Endodermal cell (in vitro differentiated cells): ENCODE measurements around the gene RNF224. TPM values are rescaled to one million over a fixed set of nuclear protein-coding genes. Genes with fewer than 3 reads are reported as not detected.

ENCODE experiments used
- DNase-seq: peaks from one replicate; pipeline ENCODE4 v3.0.0-alpha.2; 2017
- H3K27ac ChIP-seq: 2 replicates; pipeline ENCODE4 v1.5.1; 2013; ENCODE audit warnings: mild to moderate bottlenecking, low read depth, low read length, moderate library complexity
- H3K27me3 ChIP-seq: 2 replicates; pipeline ENCODE4 v1.6.1; 2013; ENCODE audit warnings: mild to moderate bottlenecking, low read length, moderate library complexity; ENCODE audit not compliant: insufficient read depth, control insufficient read depth, poor library complexity, severe bottlenecking
- H3K36me3 ChIP-seq: 2 replicates; pipeline ENCODE4 v1.7.0; 2013; ENCODE audit warnings: mild to moderate bottlenecking, low read length, moderate library complexity; ENCODE audit not compliant: control insufficient read depth, insufficient read depth
- H3K4me1 ChIP-seq: one replicate; pipeline ENCODE4 v1.7.0; 2013; ENCODE audit warnings: low read length; ENCODE audit not compliant: control insufficient read depth, insufficient read depth
- H3K4me3 ChIP-seq: 2 replicates; pipeline ENCODE4 v1.5.1; 2013; ENCODE audit warnings: mild to moderate bottlenecking, low read length, moderate library complexity
- H3K9ac ChIP-seq: 2 replicates; pipeline ENCODE4 v1.6.1; 2013; ENCODE audit warnings: mild to moderate bottlenecking, low read length, moderate library complexity; ENCODE audit not compliant: poor library complexity, severe bottlenecking; ENCODE audit errors: extremely low read depth
- H3K9me3 ChIP-seq: 2 replicates; pipeline ENCODE4 v1.6.1; 2013; ENCODE audit warnings: mild to moderate bottlenecking, low read length, moderate library complexity; ENCODE audit not compliant: control insufficient read depth
- H3K27ac Mint-ChIP-seq: 2 replicates; pipeline ENCODE4 v1.8.0; 2020; ENCODE audit warnings: mixed read lengths
- H3K27me3 Mint-ChIP-seq: 2 replicates; pipeline ENCODE4 v1.8.0; 2021; ENCODE audit warnings: mild to moderate bottlenecking, mixed read lengths; ENCODE audit not compliant: insufficient read depth
- H3K36me3 Mint-ChIP-seq: 2 replicates; pipeline ENCODE4 v1.8.0; 2020; ENCODE audit warnings: low read depth, mixed read lengths
- H3K4me1 Mint-ChIP-seq: 2 replicates; pipeline ENCODE4 v1.8.0; 2020; ENCODE audit warnings: mixed read lengths
- H3K4me3 Mint-ChIP-seq: 2 replicates; pipeline ENCODE4 v1.8.0; 2020; ENCODE audit warnings: mild to moderate bottlenecking, moderate library complexity, mixed read lengths
- H3K9me3 Mint-ChIP-seq: 2 replicates; pipeline ENCODE4 v1.8.0; 2020; ENCODE audit warnings: mild to moderate bottlenecking, mixed read lengths
- CTCF ChIP-seq: fragments of 200-600 bp; sonication (generic); conservative IDR thresholded peaks from 2 replicates; pipeline ENCODE4 v1.5.0; 2021; ENCODE audit warnings: antibody characterized with exemption, mild to moderate bottlenecking
- WGBS, 2 experiments: methylation state at CpG; one replicate each; pipeline versions ENCODE4 v1.1.5 to v1.1.7; 2013; ENCODE audit warnings: missing lambda C conversion rate in 2 of 2, mixed read lengths in 1 of 2; ENCODE audit not compliant: insufficient coverage in 1 of 2, insufficient read length in 1 of 2; 5-methylcytosine and 5-hydroxymethylcytosine counted together
- total RNA-seq, 2 donors: library from RNA; stranded (reverse); fragmentation: NEBNext Ultra II Directional in 1 of 2; extraction: Animal tissue kit (Norgen Biotek cat#: 25700) in 1 of 2; gene quantifications; 2 replicates in 1 of 2; 3 replicates in 1 of 2; pipeline ENCODE4 v1.2.1, GENCODE V29; 2021

RNF224 gene
- total RNA-seq, 2 donors from 2014 or later = 0.24 to 0.38 TPM

- TF ChIP-seq CTCF = no peak
- H3K27ac ChIP-seq = no peak overlapping the region
- peak; percentile 76 for DNase-seq
- H3K27me3 ChIP-seq = no peaks in the 10 kb centered on the region
- WGBS, 2 experiments = 77 to 82% methylated on average over 31 to 36 of the region's 36 CpGs
- Mint-ChIP-seq H3K9me3 (no peaks in the 10 kb centered on the region), H3K4me3 (peak overlapping the region; percentile 85), H3K27ac (peak overlapping the region; percentile 70), H3K27me3 (peaks cover 4% of the 10 kb centered on the region), H3K4me1 (peaks cover 37% of the 10 kb centered on the region), H3K36me3 (peaks cover 19% of the 10 kb centered on the region)
- H3K36me3 ChIP-seq = peaks cover 22% of the 10 kb centered on the region
- peak overlapping the region; percentile 92 for H3K4me3 ChIP-seq
- no peak overlapping the region for H3K9ac ChIP-seq
- no peaks in the 10 kb centered on the region for H3K9me3 ChIP-seq
- H3K4me1 ChIP-seq = peaks cover 14% of the 10 kb centered on the region
Measured at GRCh38 chr9:137244486-137245449, 17.5 kb downstream of the RNF224 start.

GRCh38 chr9:137245450-137246421 is 18.4 kb downstream of the RNF224 start:
- H3K4me3 Mint-ChIP-seq = no peak overlapping the region
- 91 to 98% methylated on average over 13 to 25 of the region's 25 CpGs for WGBS, 2 experiments

More at GRCh38 chr9:137245450-137246421, 18.4 kb downstream of the RNF224 start:
- Histone ChIP-seq H3K9ac (no peak overlapping the region), H3K4me3 (no peak overlapping the region), H3K4me1 (peaks cover 14% of the 10 kb centered on the region), H3K27ac (no peak overlapping the region), H3K27me3 (no peaks in the 10 kb centered on the region), H3K36me3 (peaks cover 22% of the 10 kb centered on the region), H3K9me3 (no peaks in the 10 kb centered on the region)
- H3K27ac Mint-ChIP-seq = no peak overlapping the region
- H3K36me3 Mint-ChIP-seq = peaks cover 19% of the 10 kb centered on the region
- peaks cover 4% of the 10 kb centered on the region for H3K27me3 Mint-ChIP-seq
- peak; percentile 55 for DNase-seq
- TF ChIP-seq CTCF = no peak
- H3K9me3 Mint-ChIP-seq = no peaks in the 10 kb centered on the region
- peaks cover 43% of the 10 kb centered on the region for H3K4me1 Mint-ChIP-seq
